ENCODE measurements around the gene NCAM2. TPM values are rescaled to one million over a fixed set of nuclear protein-coding genes. Genes with fewer than 3 reads are reported as not detected.

The NCAM2 gene
- total and polyA plus RNA-seq, 2 of the 4 experiments (the other 2 are of a cell fraction), result 2.7 to 5.0 TPM

GRCh38 chr21:21057349-21058062 lies 59.3 kb downstream of the NCAM2 start:
- DNase-seq (no peak), ATAC-seq (ENCODE audit: low read depth) (no peak)
- H2AK9ac ChIP-seq (replicated peaks; ENCODE audit: low read depth, low read length, poor library complexity), result no peak overlapping the region
- no peak overlapping the region for H4K91ac ChIP-seq (ENCODE audit: insufficient read depth, low read depth, low read length)
- no peak overlapping the region for H3K23ac ChIP-seq (ENCODE audit: low read depth, low read length)
- no peak overlapping the region for H3K4me3 ChIP-seq (ENCODE audit: insufficient read depth, low read depth, low read length)
- intact Hi-C loops (cut with micrococcal nuclease), result no loop called here
- no peak overlapping the region for H2BK15ac ChIP-seq (ENCODE audit: low read depth, low read length)
- H3K36me3 ChIP-seq (ENCODE audit: control insufficient read depth, insufficient read depth, low read length), result no peaks in the 10 kb centered on the region
- H2BK5ac ChIP-seq (ENCODE audit: low read depth, low read length, poor library complexity, severe bottlenecking), result no peak overlapping the region
- H4K5ac ChIP-seq (ENCODE audit: low read depth, low read length), result no peak overlapping the region
- no peaks in the 10 kb centered on the region for H3K27me3 ChIP-seq (ENCODE audit: control insufficient read depth, insufficient read depth, low read length)
- no peak overlapping the region for H2BK120ac ChIP-seq (ENCODE audit: low read depth, low read length)
- no peak overlapping the region for H2AK5ac ChIP-seq (ENCODE audit: low read depth, low read length)
- H3K4me1 ChIP-seq (ENCODE audit: control insufficient read depth, insufficient read depth, low read length), result no peaks in the 10 kb centered on the region
- TF ChIP-seq RAD21 (IDR thresholded peaks at IDR 0.05; ENCODE audit: low read length) (no peak), FOS (IDR thresholded peaks at IDR 0.05; ENCODE audit: low read depth, low read length) (no peak), NFE2L2 (IDR thresholded peaks at IDR 0.05; ENCODE audit: low read depth, low read length) (no peak), RFX5 (IDR thresholded peaks at IDR 0.05; ENCODE audit: low read depth, low read length) (no peak), ELK1 (IDR thresholded peaks at IDR 0.05; ENCODE audit: borderline replicate concordance, low read depth, low read length) (no peak), SMC3 (IDR thresholded peaks at IDR 0.05; ENCODE audit: low read depth, low read length) (no peak), BHLHE40 (IDR thresholded peaks at IDR 0.05; ENCODE audit: low read depth, low read length) (no peak), RCOR1 (IDR thresholded peaks at IDR 0.05; ENCODE audit: insufficient replicate concordance, low read length) (no peak), MAZ (IDR thresholded peaks at IDR 0.05; ENCODE audit: borderline replicate concordance, low read depth, low read length) (no peak), MAFK (IDR thresholded peaks at IDR 0.05; ENCODE audit: low read depth, low read length) (no peak), MXI1 (IDR thresholded peaks at IDR 0.05; ENCODE audit: borderline replicate concordance, low read depth, low read length) (no peak), CHD1 (IDR thresholded peaks at IDR 0.05; ENCODE audit: low read depth, low read length) (no peak), CEBPB (IDR thresholded peaks at IDR 0.05; ENCODE audit: low read depth, low read length) (no peak), POLR2A (IDR thresholded peaks at IDR 0.05; ENCODE audit: low read depth, low read length) (no peak), USF2 (IDR thresholded peaks at IDR 0.05; ENCODE audit: low read depth, low read length) (no peak)
- TF ChIP-seq, protein P1, sequence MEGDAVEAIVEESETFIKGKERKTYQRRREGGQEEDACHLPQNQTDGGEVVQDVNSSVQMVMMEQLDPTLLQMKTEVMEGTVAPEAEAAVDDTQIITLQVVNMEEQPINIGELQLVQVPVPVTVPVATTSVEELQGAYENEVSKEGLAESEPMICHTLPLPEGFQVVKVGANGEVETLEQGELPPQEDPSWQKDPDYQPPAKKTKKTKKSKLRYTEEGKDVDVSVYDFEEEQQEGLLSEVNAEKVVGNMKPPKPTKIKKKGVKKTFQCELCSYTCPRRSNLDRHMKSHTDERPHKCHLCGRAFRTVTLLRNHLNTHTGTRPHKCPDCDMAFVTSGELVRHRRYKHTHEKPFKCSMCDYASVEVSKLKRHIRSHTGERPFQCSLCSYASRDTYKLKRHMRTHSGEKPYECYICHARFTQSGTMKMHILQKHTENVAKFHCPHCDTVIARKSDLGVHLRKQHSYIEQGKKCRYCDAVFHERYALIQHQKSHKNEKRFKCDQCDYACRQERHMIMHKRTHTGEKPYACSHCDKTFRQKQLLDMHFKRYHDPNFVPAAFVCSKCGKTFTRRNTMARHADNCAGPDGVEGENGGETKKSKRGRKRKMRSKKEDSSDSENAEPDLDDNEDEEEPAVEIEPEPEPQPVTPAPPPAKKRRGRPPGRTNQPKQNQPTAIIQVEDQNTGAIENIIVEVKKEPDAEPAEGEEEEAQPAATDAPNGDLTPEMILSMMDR (conservative IDR thresholded peaks at IDR 0.05; ENCODE audit: low read depth, low read length), result no peak
- CTCF ChIA-PET, result interaction anchor here (0.6 kb wide), 1 partner anchor 9 kb away, joined by 3 read pairs; no protein-coding TSS in a partner anchor
- no peak overlapping the region for H2BK20ac ChIP-seq (ENCODE audit: low read depth, low read length)
- dilution Hi-C loops (cut with HindIII; ENCODE audit: low sequenced_read_pairs, unreplicated experiment), result no loop called here
- no peak overlapping the region for H3K4ac ChIP-seq (ENCODE audit: low read depth, low read length)
- no peak overlapping the region for H4K8ac ChIP-seq (ENCODE audit: low read depth in 2 of 2, low read length in 2 of 2)
- no TSS peak for BruUV-seq (replicated peaks)
- no peaks in the 10 kb centered on the region for H3K79me1 ChIP-seq (ENCODE audit: low read depth in 1 of 2, low read length in 2 of 2)
- no peaks in the 10 kb centered on the region for H3K9me3 ChIP-seq (ENCODE audit: control insufficient read depth, insufficient read depth, low read length)
- H3K4me2 ChIP-seq (ENCODE audit: low read depth, low read length), result no peak overlapping the region
- no peak overlapping the region for H3K27ac ChIP-seq (ENCODE audit: insufficient read depth, low read length)
- in situ Hi-C loops (cut with MboI; ENCODE audit: low sequenced_read_pairs), result no loop called here
- H3K18ac ChIP-seq (ENCODE audit: low read depth, low read length), result no peak overlapping the region
- H2AFZ ChIP-seq (replicated peaks; ENCODE audit: low read length, poor library complexity), result no peak overlapping the region
- H4K20me1 ChIP-seq (ENCODE audit: insufficient read depth, low read length), result no peaks in the 10 kb centered on the region
- no peak overlapping the region for H3K14ac ChIP-seq (replicated peaks; ENCODE audit: low read depth, low read length)
- POLR2A ChIA-PET (ENCODE audit: unreplicated experiment), result no interaction called here
- H3K9me1 ChIP-seq (ENCODE audit: insufficient read depth, low read length), result no peaks in the 10 kb centered on the region
- H3K9ac ChIP-seq (ENCODE audit: low read depth, low read length), result no peak overlapping the region
- no peak overlapping the region for H3K56ac ChIP-seq (ENCODE audit: extremely low read depth, insufficient read depth, low read length)
- WGBS, 2 experiments (ENCODE audit: extremely low coverage in 2 of 2, insufficient read length in 1 of 2), result 57% methylated on average over 1 of the region's 8 CpGs; no CpG with 5 or more reads in 1 of the 2 experiments
